Activated CD8-positive, alpha-beta memory T cell treated with anti-CD3 and anti-CD28 coated beads for 48 hours (primary cell): ENCODE data around the gene DLL1.

Experiments
- DNase-seq, 3 experiments: peaks; one replicate each; pipeline ENCODE4 v3.0.0-alpha.2; 2020; ENCODE audit warnings: low read depth in 2 of 3, low spot score in 2 of 3

The DLL1 gene

GRCh38 chr6:170253226-170253909, 37.5 kb downstream of the DLL1 start:
- no peak for DNase-seq

GRCh38 chr6:170251776-170252571, 38.9 kb downstream of the DLL1 start:
- DNase-seq: no peak

GRCh38 chr6:170250981-170251775, 39.7 kb downstream of the DLL1 start:
- DNase-seq: no peak

GRCh38 chr6:170250455-170250854, 40.4 kb downstream of the DLL1 start:
- DNase-seq: no peak

GRCh38 chr6:170249817-170250216, 41.1 kb downstream of the DLL1 start:
- DNase-seq: no peak

GRCh38 chr6:170248861-170249600, 41.8 kb downstream of the DLL1 start:
- no peak for DNase-seq

GRCh38 chr6:170248111-170248805, 42.6 kb downstream of the DLL1 start:
- no peak for DNase-seq

- DNase-seq: no peak
Observed at GRCh38 chr6:170247178-170247701, 43.6 kb downstream of the DLL1 start.

GRCh38 chr6:170245475-170245992, 45.3 kb downstream of the DLL1 start:
- no peak for DNase-seq

- no peak for DNase-seq
Observed at GRCh38 chr6:170244721-170245474, 46.0 kb downstream of the DLL1 start.

- DNase-seq: no peak
Observed at GRCh38 chr6:170243791-170244291, 47.0 kb downstream of the DLL1 start.

- DNase-seq: no peak
Observed at GRCh38 chr6:170243386-170243785, 47.5 kb downstream of the DLL1 start.

GRCh38 chr6:170238741-170239565, 51.9 kb downstream of the DLL1 start:
- DNase-seq: no peak

GRCh38 chr6:170237999-170238740, 52.7 kb downstream of the DLL1 start:
- no peak for DNase-seq

GRCh38 chr6:170236131-170236836, 54.6 kb downstream of the DLL1 start:
- no peak for DNase-seq

- DNase-seq: no peak
Observed at GRCh38 chr6:170235391-170236125, 55.3 kb downstream of the DLL1 start.
